Transverse colon (tissue), 4 donors: ENCODE data around the gene HIBCH. TPM values are rescaled to one million over a fixed set of nuclear protein-coding genes. Genes with fewer than 3 reads are reported as not detected.

Source experiments
- DNase-seq: peaks from one replicate; pipeline ENCODE4 v3.0.0-alpha.2; 2019
- H3K27ac ChIP-seq, 4 donors: fragments of 200-600 bp; sonication (generic); 2 replicates each; pipeline ENCODE4 v1.5.1; 2016 to 2018; ENCODE audit warnings: inconsistent platforms in 4 of 4
- H3K27me3 ChIP-seq: fragments of 200-600 bp; sonication (generic); 2 replicates; pipeline ENCODE4 v1.5.1; 2017; ENCODE audit warnings: inconsistent platforms
- H3K36me3 ChIP-seq, 4 donors: fragments of 200-600 bp; sonication (generic); 2 replicates each; pipeline ENCODE4 v1.5.1; 2017 to 2019; ENCODE audit warnings: inconsistent platforms in 4 of 4
- H3K4me1 ChIP-seq, 4 donors: fragments of 200-600 bp; sonication (generic); 2 replicates each; pipeline ENCODE4 v1.5.1; 2017 to 2020; ENCODE audit warnings: inconsistent platforms in 4 of 4
- H3K4me3 ChIP-seq, 4 donors: fragments of 200-600 bp; sonication (generic); 1 replicate in 1 of 4; 2 replicates in 3 of 4; pipeline versions ENCODE4 v1.5.1 to v1.6.1; 2017 to 2019; ENCODE audit warnings: inconsistent platforms in 4 of 4
- H3K9me3 ChIP-seq, 2 donors: fragments of 200-600 bp; sonication (generic); 2 replicates each; pipeline ENCODE4 v1.5.1; 2017 to 2019; ENCODE audit warnings: inconsistent platforms in 2 of 2
- CTCF ChIP-seq, 5 experiments: fragments of 200-600 bp in 3 of 5; fragments of 450-650 bp in 2 of 5; sonication (generic) in 3 of 5; IDR thresholded peaks; 1 replicate in 2 of 5; 2 replicates in 3 of 5; pipeline ENCODE4 v1.5.1; 2016 to 2017; ENCODE audit warnings: antibody characterized with exemption in 5 of 5, inconsistent platforms in 3 of 5, mild to moderate bottlenecking in 2 of 5, moderate library complexity in 1 of 5
- EP300 ChIP-seq: sonication (generic); formaldehyde crosslinking; IDR thresholded peaks from one replicate; pipeline ENCODE4 v1.6.1; 2017; ENCODE audit warnings: antibody characterized with exemption, low read depth
- POLR2A ChIP-seq: fragments of 450-650 bp; IDR thresholded peaks from one replicate; pipeline ENCODE4 v1.6.1; 2016; ENCODE audit warnings: antibody characterized with exemption, mild to moderate bottlenecking, moderate library complexity
- POLR2AphosphoS5 ChIP-seq, 3 donors: sonication (generic); formaldehyde crosslinking; IDR thresholded peaks; one replicate each; pipeline ENCODE4 v1.6.1; 2016; ENCODE audit warnings: antibody characterized with exemption in 3 of 3
- WGBS, 2 donors: methylation state at CpG; one replicate each; pipeline ENCODE4 v1.1.5; 2018; ENCODE audit warnings: low coverage in 1 of 2; 5-methylcytosine and 5-hydroxymethylcytosine counted together
- in situ Hi-C, 4 donors: fragments of 200-750 bp; cut with MboI; loops; one replicate each; pipeline versions ENCODE4 v1.15.0 to v1.15.1; 2017; ENCODE audit warnings: low sequenced_read_pairs in 3 of 4, low pct_ligation_motif_present in 1 of 4, low pct_unique_long_range_greater_than_20kb in 1 of 4
- intact Hi-C: fragments of 100-400 bp; cut with DNase I; formaldehyde crosslinking; loops from one replicate; pipeline ENCODE4 v1.15.1; 2023; ENCODE audit warnings: low total_unique reads
- total RNA-seq, 4 donors: library from RNA; depleted of rRNA; stranded (reverse); fragments of >200 nt; gene quantifications; one replicate each; pipeline ENCODE4 v1.1.0, GENCODE V29; 2016

The HIBCH gene
- total RNA-seq, 4 donors from 2014 or later: 6.0 to 33.0 (median 19.8) TPM

- no peaks in the 10 kb centered on the region for H3K27me3 ChIP-seq
- H3K4me3 ChIP-seq: no peak overlapping the region
- in situ Hi-C loops: no loop called here
- intact Hi-C loops: no loop called here
- WGBS, 2 donors: 93% methylated on average over 2 of the region's 2 CpGs; no CpG with 5 or more reads in 1 of the 2 donors
- TF ChIP-seq CTCF (IDR thresholded peaks at IDR 0.05): no peak
- no peak for TF ChIP-seq EP300
- no peak for TF ChIP-seq POLR2AphosphoS5 (IDR thresholded peaks at IDR 0.05)
- TF ChIP-seq POLR2A: no peak
- no peaks in the 10 kb centered on the region for H3K9me3 ChIP-seq
- peaks cover 0 to 27% (median 6%) of the 10 kb centered on the region in 4 donors for H3K36me3 ChIP-seq
- H3K4me1 ChIP-seq: no peaks in the 10 kb centered on the region
- no peak overlapping the region for H3K27ac ChIP-seq
- no peak for DNase-seq
Measured at GRCh38 chr2:190261851-190262250, 57.8 kb downstream of the HIBCH start.

DNA sequence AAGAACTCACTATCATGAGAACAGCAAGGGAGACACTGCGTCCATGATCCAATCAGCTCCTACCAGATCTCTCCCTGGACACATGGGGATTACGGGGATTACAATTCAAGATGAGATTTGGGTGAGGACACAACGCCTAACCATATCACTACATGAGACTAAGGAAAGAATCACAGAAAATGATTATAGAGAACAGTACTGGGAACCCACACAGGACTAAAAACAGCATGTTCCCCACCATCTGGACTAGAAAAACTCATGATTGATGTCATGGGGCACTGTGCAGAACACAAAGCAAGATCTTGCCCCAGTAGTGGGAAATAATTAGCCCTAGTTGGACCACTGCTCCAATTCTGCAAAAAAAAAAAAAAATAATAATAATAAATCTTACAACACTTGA is 63.5 kb downstream of the HIBCH start:
- H3K27ac ChIP-seq: no peak overlapping the region
- no peak for TF ChIP-seq EP300
- H3K4me1 ChIP-seq: no peaks in the 10 kb centered on the region
- no peaks in the 10 kb centered on the region for H3K9me3 ChIP-seq
- intact Hi-C loops (no loop called here), in situ Hi-C loops (no loop called here)
- no peak for DNase-seq
- WGBS, 2 donors: 98 to 100% methylated on average over 3 of the region's 3 CpGs
- H3K27me3 ChIP-seq: no peaks in the 10 kb centered on the region
- peaks cover 0 to 36% (median 5%) of the 10 kb centered on the region in 4 donors for H3K36me3 ChIP-seq
- H3K4me3 ChIP-seq: no peak overlapping the region

GRCh38 chr2:190255676-190256075 is 64.0 kb downstream of the HIBCH start:
- in situ Hi-C loops: no loop called here
- no peak for DNase-seq
- Histone ChIP-seq H3K9me3 (no peaks in the 10 kb centered on the region), H3K36me3 (peaks cover 0 to 40% (median 3%) of the 10 kb centered on the region in 4 donors), H3K27me3 (no peaks in the 10 kb centered on the region), H3K4me3 (no peak overlapping the region), H3K27ac (no peak overlapping the region), H3K4me1 (no peaks in the 10 kb centered on the region)
- intact Hi-C loops: no loop called here
- WGBS, 2 donors: 67 to 92% methylated on average over 1 to 3 of the region's 3 CpGs
- TF ChIP-seq EP300: no peak
- TF ChIP-seq CTCF (IDR thresholded peaks at IDR 0.05): no peak
- no peak for TF ChIP-seq POLR2AphosphoS5 (IDR thresholded peaks at IDR 0.05)
- no peak for TF ChIP-seq POLR2A

DNA sequence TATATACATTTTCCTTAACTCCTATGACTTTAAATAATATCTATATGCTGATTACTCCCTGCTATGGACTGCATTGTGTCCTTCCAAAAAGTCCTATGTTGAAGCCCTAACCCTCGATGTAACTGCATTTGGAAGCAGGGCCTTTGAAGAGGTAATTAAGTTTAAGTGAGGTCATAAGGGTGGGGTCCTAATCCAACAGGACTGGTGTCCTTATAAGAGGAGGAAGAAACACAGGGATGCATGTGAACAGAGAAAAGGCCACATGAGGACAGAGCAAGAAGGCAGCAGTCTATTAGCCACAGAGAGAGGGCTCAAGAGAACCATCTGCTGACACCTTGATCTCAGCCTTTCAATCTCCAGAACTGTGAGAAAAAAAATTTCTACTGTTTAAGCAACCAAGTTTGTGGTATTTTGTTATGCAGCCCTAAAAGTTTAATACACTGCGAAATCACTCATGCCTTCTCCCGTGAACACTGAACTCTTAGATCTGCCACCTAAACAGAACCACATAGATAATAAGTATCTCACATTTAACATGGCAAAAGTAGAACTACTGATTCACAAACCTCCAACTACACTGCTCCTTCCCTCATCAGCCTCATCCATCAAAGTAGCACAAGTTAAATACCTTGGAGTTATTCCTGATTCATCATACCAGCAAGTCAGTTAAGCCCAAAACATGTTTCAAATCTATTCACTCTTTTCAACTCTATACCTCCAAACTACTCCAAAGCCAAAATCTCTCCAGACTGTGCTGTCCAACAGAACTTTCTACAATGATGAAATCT is 65.4 kb downstream of the HIBCH start:
- in situ Hi-C loops: no loop called here
- Histone ChIP-seq H3K27me3 (no peaks in the 10 kb centered on the region), H3K9me3 (no peaks in the 10 kb centered on the region), H3K36me3 (peaks cover 0 to 32% (median 3%) of the 10 kb centered on the region in 4 donors), H3K4me3 (no peak overlapping the region), H3K27ac (no peak overlapping the region), H3K4me1 (no peaks in the 10 kb centered on the region)
- WGBS, 2 donors: 82 to 100% methylated on average over 2 to 3 of the region's 3 CpGs
- TF ChIP-seq POLR2AphosphoS5 (IDR thresholded peaks at IDR 0.05) (no peak), CTCF (IDR thresholded peaks at IDR 0.05) (no peak), EP300 (no peak), POLR2A (no peak)
- intact Hi-C loops: no loop called here
- no peak for DNase-seq

GRCh38 chr2:190250421-190250820 is 69.2 kb downstream of the HIBCH start:
- Histone ChIP-seq H3K4me1 (no peaks in the 10 kb centered on the region), H3K36me3 (peaks cover 0 to 14% (median 1%) of the 10 kb centered on the region in 4 donors), H3K27ac (no peak overlapping the region), H3K9me3 (no peaks in the 10 kb centered on the region), H3K4me3 (no peak overlapping the region), H3K27me3 (no peaks in the 10 kb centered on the region)
- 89 to 96% methylated on average over 2 of the region's 2 CpGs for WGBS, 2 donors
- no peak for TF ChIP-seq CTCF (IDR thresholded peaks at IDR 0.05)
- intact Hi-C loops: no loop called here
- in situ Hi-C loops: no loop called here
- no peak for DNase-seq
